NT2/D1 (cell line): Measurements from ENCODE around the gene BLOC1S4.

ENCODE experiments used
- SUZ12 ChIP-seq: IDR thresholded peaks from 2 replicates; pipeline ENCODE4 v1.6.1; 2011; ENCODE audit not compliant: insufficient read length, insufficient read depth; ENCODE audit errors: extremely low read depth
- YY1 ChIP-seq: IDR thresholded peaks from 2 replicates; pipeline ENCODE4 v1.6.1; 2011; ENCODE audit not compliant: insufficient read length, insufficient read depth
- ZNF274 ChIP-seq: IDR thresholded peaks from 2 replicates; pipeline ENCODE4 v1.6.1; 2011; ENCODE audit warnings: mild to moderate bottlenecking, low read depth, low read length

- TF ChIP-seq SUZ12 (no peak), YY1 (no peak), ZNF274 (no peak)
Observed at GRCh38 chr4:6693231-6694176, 22.5 kb upstream of the BLOC1S4 start, which contains the start of gene S100P.
